Measurements from ENCODE around the gene PTBP2.

DNA sequence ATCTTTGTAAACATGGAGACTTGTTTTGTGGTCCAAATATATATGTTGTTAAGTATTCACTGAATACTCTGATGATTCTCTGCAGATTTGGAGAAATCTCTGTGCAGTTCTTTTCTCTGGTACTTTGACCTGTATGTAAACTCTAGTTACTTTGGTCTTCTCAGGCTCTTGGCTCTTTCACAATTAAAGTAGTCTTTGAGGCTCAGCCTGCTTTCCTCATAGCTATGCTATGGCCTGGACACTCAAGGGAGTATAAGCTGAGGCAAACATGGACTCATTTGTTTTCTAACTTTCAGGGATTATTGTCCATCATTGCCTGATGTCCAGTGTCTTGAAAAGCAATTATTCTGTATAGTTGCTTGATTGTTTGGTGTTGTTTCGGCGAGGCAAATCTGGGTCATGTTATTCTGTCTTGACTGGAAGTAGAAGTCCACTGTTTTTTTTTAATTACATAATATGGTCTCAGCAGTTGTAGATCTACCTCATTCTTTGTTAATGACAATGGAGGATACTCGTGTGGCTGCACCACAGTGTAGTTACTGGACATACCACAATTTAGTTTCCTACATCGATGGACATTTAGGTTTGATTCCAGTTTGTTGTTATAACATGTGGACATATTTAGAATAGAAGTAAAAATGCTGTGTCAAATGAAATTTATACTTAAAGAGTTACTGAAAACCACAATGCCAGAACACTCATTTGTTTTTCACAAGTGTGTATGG, 9.2 kb downstream of the PTBP2 start:
- TF ChIP-seq POLR2A (IDR thresholded peaks at IDR 0.05), result no peak
- TF ChIP-seq, protein P1, sequence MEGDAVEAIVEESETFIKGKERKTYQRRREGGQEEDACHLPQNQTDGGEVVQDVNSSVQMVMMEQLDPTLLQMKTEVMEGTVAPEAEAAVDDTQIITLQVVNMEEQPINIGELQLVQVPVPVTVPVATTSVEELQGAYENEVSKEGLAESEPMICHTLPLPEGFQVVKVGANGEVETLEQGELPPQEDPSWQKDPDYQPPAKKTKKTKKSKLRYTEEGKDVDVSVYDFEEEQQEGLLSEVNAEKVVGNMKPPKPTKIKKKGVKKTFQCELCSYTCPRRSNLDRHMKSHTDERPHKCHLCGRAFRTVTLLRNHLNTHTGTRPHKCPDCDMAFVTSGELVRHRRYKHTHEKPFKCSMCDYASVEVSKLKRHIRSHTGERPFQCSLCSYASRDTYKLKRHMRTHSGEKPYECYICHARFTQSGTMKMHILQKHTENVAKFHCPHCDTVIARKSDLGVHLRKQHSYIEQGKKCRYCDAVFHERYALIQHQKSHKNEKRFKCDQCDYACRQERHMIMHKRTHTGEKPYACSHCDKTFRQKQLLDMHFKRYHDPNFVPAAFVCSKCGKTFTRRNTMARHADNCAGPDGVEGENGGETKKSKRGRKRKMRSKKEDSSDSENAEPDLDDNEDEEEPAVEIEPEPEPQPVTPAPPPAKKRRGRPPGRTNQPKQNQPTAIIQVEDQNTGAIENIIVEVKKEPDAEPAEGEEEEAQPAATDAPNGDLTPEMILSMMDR (IDR thresholded peaks at IDR 0.05), result no peak

Measured in body of pancreas (tissue), 4 donors.